NCI-H510A (cell line): ENCODE measurements around the gene PRKG1.

ENCODE experiments used
- DNase-seq: peaks from one replicate; lab custom pipeline; 2025; lab: John Stamatoyannopoulos, UW

PRKG1 gene

GRCh38 chr10:51760864-51761640 is 686.8 kb downstream of the PRKG1 start:
- no peak for DNase-seq

GRCh38 chr10:51763746-51764145 is 689.5 kb downstream of the PRKG1 start:
- no peak for DNase-seq

DNA sequence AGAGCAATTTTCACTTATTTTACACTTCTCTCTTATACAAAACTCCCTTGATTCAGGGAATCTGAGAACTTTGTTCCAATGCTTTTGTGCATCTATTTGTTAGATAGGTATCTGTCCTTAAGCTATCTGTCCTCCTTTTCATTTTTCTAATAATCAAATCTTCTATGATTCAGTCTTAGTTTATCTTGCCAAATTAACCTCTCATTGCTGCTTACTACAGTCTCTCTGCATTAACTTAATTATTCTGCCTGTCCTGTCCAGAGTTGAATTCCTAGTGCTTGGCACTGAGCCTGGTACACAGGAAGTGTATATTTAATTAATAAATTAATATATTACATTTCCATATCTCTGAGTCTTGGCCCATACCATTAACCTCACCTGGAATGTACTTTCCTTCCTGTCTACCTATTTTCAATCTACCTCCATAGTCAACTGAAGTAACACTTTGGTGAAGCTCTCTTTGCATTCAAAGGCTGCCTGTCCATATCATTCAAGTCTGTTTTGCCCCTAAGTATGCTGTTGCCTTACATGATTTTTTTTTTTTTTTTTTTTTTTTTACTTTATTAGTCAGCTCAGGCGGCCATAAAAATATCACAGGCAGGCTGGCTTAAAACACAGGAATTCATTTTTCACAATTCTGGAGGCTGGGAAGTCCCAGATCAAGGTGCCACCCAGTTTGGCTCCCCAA is 691.1 kb downstream of the PRKG1 start:
- no peak for DNase-seq

DNA sequence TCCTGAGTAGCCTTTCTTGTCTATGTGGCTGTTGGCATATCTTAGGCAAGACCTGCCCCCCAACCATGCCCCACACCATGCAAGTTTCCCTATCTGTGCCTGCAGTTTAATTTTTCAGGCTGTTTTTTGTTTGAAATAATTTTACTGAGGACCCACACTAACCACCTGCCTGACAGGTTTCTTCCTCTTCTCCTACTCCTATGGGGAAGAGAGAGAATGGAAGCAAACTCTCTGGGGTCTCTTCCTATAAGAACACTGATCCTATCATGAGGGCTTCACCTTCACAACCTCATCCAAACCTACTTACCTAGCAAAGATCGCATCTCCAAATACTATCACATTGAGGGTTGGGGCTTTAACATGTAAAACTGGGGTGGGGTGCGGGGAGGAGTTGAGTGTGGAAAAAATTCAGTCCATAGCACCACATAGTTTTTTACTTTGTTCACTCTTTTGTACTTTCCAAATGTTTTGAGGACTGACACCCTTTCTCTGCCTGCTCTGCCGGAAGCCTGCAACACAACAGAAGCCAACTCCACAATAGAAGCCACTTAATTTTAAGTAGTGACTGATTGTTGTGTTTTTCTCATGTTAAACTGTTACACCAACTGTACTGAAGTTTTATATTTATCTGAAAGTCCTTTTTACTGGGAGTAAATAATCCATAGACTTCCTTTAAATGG is 692.3 kb downstream of the PRKG1 start:
- DNase-seq: no peak

DNA sequence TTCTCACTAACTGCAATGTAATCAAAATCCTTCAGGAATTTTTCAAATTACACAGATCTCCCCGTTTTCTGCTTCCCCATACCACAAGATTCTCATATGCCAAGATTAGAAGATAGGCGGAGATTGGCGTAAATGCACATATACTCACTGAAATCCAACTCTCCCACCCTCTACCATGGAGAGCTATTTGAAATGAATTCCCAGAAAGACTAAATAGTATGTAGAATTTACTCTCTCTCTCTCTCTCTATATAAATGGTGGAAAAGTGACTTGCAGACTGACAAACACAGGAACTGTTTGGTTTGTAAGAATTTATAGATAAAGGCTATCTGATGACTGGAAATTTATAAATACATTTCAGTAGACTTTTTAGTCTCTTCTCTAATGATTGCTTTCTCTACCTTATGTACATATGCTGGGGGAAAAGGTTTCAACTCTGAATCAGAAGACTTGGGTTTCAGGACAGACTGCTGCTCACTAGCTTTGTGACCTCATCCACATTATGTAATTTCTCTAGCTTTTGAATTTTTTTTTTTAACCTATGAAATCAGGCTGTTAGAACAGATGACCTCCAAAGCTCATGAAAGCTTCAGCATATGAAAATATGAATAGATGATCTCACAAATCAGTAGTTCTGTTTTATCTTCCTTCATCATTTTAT is 692.9 kb downstream of the PRKG1 start:
- DNase-seq: no peak

- DNase-seq: no peak
Measured at GRCh38 chr10:51768886-51769465, 694.7 kb downstream of the PRKG1 start.

DNA sequence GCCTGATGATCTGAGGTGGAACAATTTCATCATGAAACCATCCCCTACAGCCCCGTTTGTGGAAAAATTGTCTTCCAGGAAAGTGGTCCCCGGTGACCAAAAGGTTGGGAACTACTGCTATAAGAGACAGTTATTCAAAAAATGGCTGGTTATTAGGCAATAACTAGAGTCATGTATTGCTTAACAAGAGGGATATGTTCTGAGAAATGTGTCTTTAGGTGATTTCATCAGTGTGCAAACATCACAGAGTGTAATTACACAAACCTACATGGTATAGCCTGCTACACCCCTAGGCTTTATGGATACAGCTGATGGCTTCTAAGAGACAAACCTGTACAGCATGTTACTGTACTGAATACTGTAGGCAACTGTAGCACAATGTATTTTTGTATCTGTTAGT is 696.4 kb downstream of the PRKG1 start:
- no peak for DNase-seq

- DNase-seq: no peak
Measured at GRCh38 chr10:51772387-51772786, 698.1 kb downstream of the PRKG1 start.

GRCh38 chr10:51773681-51774080 is 699.4 kb downstream of the PRKG1 start:
- no peak for DNase-seq

DNA sequence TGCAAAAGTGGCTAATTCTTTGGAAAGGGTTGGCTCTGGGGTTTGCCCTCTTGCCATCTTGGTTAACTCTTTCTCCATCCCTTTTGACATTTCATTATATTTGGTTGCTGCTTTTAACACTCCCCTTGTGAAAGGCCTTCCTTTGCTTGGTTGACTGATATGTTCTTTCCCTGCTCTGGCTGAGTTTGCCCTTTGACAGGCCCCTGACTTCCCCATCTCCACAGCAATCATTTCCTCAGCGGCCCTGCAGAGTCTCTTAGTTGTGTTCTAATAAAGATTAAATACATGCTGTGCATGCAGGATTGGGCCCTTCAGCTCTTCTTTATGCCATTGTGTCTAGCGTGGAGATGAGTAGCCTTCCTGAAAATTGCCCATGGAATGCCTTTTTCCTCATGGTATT is 709.7 kb downstream of the PRKG1 start:
- no peak for DNase-seq

DNA sequence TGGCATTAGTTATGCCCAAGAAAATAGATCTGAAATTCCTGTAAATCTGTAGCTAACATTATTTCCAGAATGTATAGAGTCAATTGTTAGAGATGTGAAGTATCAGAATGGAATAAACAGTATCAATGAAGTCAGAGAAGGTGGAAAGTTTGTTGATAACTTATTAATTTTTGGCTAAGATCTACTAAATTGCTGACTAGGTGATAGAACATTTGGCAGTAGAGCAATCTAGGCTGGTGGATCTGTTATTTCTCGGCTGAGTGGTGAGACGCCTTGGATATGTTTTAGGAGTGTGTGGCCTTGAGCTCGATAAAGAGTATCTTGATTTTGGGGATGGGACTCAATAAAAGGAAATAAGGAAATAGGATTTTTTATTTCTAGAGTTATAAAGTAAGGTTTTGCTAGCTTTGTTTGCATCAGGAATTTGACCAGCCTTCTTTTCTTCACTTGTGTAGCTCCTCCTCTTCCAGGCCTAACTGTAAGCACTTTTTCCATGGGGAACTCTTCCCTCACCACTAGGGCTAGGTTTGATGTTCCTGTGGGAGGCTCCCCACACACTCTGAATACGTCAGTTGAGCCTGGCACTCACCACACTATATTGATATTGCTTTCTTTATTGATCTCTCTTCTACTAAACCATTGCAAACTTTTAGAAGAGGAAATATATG is 711.9 kb downstream of the PRKG1 start:
- no peak for DNase-seq

DNA sequence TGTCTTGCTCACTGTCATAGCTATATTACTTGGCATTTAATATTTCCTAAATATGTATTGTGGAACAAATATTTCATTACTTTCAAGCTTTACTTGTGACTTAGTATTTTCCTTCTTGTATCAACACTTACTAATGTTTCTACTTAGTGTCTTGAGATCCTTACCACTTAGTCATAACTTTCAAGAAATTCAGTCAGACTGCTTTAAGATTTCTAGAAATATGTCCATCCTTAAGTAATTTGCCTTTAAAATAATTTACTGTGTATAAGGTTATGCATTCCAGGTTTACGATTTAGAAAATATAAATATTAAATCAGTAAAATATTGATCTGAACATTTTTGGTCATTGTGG is 712.4 kb downstream of the PRKG1 start:
- no peak for DNase-seq

- DNase-seq: no peak
Measured at GRCh38 chr10:51788273-51788672, 714.0 kb downstream of the PRKG1 start.

- DNase-seq: no peak
Measured at GRCh38 chr10:51789118-51789517, 714.8 kb downstream of the PRKG1 start.

GRCh38 chr10:51789903-51790302 is 715.6 kb downstream of the PRKG1 start:
- DNase-seq: no peak

DNA sequence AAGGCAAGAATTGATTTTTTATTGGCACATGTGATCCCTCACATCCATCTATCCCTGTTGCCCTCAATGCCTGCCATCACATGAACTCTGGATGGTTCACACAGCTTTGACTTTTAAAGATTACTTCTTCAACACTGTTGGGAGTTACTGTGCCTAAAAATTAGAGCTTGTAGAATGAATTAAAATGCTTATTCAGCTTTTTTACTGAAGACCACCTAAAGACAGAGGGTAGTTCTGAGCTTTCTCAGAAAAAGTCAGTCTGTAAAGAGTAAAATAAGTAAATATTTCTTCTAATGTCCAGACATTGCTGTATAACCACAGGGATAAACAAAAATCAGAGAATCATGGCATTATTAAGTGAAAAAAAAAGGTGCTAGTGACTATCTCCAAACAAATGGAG is 718.4 kb downstream of the PRKG1 start:
- no peak for DNase-seq

DNA sequence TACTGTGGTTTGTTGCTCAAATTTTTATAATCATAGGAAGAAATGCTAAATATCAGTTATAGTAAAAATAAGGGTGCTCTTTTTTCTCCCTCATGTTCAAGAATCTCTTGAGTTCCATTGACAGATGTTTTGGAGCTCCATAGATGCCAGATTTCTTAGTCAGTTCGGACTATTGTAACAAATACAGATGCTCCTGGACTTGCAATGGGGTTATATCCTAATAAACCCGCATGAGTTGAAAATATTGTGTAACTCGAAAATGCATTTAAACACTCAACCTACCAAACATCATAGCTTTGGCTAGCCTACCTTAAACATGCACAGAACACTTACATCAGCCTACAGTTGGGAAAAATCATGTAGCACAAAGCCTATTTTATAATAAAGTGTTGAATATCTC is 725.8 kb downstream of the PRKG1 start:
- no peak for DNase-seq

GRCh38 chr10:51800725-51801424 is 726.6 kb downstream of the PRKG1 start:
- no peak for DNase-seq

DNA sequence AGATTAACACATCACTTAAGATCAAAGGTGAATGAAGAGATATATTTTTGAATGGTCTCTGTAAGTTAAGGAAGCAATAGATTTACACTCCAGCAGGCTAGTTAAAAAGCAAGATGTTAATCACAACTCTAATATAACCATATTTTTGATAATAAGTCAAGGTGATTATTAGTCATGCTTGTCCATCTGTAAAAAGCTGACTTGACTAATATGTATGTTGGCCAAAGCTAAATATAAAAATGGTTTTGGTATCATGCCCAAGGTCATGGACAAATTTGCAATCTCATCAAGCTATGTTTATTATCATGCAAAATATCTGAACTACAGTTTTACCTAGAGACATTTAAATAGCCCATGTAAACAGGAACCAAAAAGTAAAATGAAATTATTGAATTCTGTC is 727.7 kb downstream of the PRKG1 start:
- no peak for DNase-seq

DNA sequence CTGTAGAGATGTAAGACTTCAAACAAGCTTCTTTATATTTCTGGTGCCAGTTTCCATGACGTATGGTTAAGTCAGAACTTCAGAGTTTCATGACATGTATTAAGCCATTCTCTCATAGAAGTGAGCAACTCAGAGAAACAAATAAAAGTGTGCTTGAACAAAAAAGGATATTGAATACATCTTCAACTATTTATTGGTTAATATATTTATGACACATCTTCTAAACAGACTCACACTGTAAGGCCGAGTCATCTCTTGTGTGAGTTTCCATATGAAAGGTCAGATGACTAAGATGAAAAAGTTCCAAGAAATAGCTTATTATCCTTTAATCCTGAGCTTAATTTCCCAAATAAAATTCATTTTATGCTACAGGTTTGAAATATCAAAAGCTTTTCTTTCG is 730.6 kb downstream of the PRKG1 start:
- DNase-seq: no peak
